K562 (cell line): ENCODE measurements around the gene GATAD2B.

Experiments
- DNMT1 ChIP-seq: fragments of 450-650 bp; IDR thresholded peaks from 2 replicates; pipeline ENCODE4 v1.6.1; 2016; ENCODE audit warnings: antibody characterized with exemption, mild to moderate bottlenecking
- HNRNPH1 ChIP-seq: fragments of 200-400 bp; formaldehyde crosslinking; optimal IDR thresholded peaks from 2 replicates; pipeline ENCODE3; 2017; ENCODE audit warnings: low read depth, mild to moderate bottlenecking, low read length, moderate library complexity
- KDM1A ChIP-seq, 2 experiments: fragments of 450-650 bp; IDR thresholded peaks; 2 replicates each; pipeline ENCODE4 v1.6.1; 2016; ENCODE audit warnings: mild to moderate bottlenecking in 2 of 2
- RHOXF2B ChIP-seq: fragments of 250-450 bp; sonication (Bioruptor Pico); conservative IDR thresholded peaks from 2 replicates; pipeline ENCODE4 v1.5.1; 2021
- SIX5 ChIP-seq, 2 experiments: IDR thresholded peaks; 2 replicates each; pipeline ENCODE4 v1.6.1; 2011; ENCODE audit warnings: low read length in 2 of 2, borderline replicate concordance in 1 of 2, low read depth in 1 of 2, mild to moderate bottlenecking in 1 of 2, moderate library complexity in 1 of 2; ENCODE audit not compliant: insufficient read depth in 1 of 2
- THRB ChIP-seq: fragments of 450-650 bp; formaldehyde crosslinking; conservative IDR thresholded peaks from 2 replicates; pipeline ENCODE4 v1.4.0; 2022; ENCODE audit warnings: mild to moderate bottlenecking, missing genetic modification characterization
- TF ChIP-seq, protein P1 (sequence below), 3 experiments: fragments of 200-800 bp in 1 of 3; sonication (Bioruptor generic) in 1 of 3; sonication (generic) in 1 of 3; formaldehyde crosslinking in 1 of 3; IDR thresholded peaks; 2 replicates each; pipeline versions ENCODE4 v1.6.1 to v1.8.0; 2016 to 2022; ENCODE audit warnings: mild to moderate bottlenecking in 2 of 3, missing compliant biosample characterization in 2 of 3, missing genetic modification characterization in 2 of 3, missing genetic modification reagents in 1 of 3

DNA sequence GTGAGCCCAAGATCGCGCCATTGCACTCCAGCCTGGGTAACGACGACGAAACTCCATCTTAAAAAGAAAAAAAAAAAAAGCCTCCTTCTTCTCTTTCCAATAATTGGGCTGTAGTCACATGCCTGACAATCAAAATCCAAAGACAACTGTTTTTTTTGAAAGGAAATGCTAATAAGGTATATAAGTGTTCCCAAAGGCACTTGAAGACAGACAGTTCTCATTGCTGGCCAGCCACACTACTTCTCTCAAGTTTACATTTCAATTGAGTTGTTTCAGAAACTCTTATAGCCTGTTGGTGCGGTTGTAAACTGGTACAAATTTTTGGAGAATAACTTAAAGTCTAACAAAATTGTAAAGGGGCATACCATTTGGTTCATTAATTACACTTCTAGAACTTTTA is 23.3 kb downstream of the GATAD2B start:
- TF ChIP-seq THRB (CRISPR knock-in tag) (no peak), HNRNPH1 (no peak), KDM1A (IDR thresholded peaks at IDR 0.05) (no peak), RHOXF2B (no peak), DNMT1 (no peak), SIX5 (IDR thresholded peaks at IDR 0.05; ENCODE audit: borderline replicate concordance in 1 of 2, insufficient read depth in 1 of 2, low read depth in 1 of 2, low read length in 2 of 2) (no peak)
- TF ChIP-seq, protein P1, sequence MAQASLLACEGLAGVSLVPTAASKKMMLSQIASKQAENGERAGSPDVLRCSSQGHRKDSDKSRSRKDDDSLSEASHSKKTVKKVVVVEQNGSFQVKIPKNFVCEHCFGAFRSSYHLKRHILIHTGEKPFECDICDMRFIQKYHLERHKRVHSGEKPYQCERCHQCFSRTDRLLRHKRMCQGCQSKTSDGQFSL (CRISPR knock-in tag; IDR thresholded peaks at IDR 0.05): no peak
- TF ChIP-seq, protein P1 (tag; IDR thresholded peaks at IDR 0.05): no peak
